Activated naive CD8-positive, alpha-beta T cell treated with anti-CD3 and anti-CD28 coated beads, Interleukin-2, amount 10 ng/mL, durations not matched to agents 7 days and 5 days (primary cell): ENCODE results near the gene AFMID. TPM values are rescaled to one million over a fixed set of nuclear protein-coding genes. Genes with fewer than 3 reads are reported as not detected.

Experiments used
- ATAC-seq: fragments of 150-1000 bp; cut with Tn5 transposase; one replicate; pipeline ENCODE4 v1.10.0; 2021; ENCODE audit warnings: low read depth, moderate library complexity
- POLR2A ChIA-PET: fragments of 350-600 bp; sonication (Branson Sonifier 250); formaldehyde crosslinking; loops from one replicate; lab custom pipeline; 2021; ENCODE audit warnings: antibody characterized with exemption; lab: Charles Lee
- DNase-seq: peaks from one replicate; pipeline ENCODE4 v3.0.0; 2021
- H3K27ac Mint-ChIP-seq: one replicate; pipeline ENCODE4 v1.8.0; 2022; ENCODE audit warnings: mild to moderate bottlenecking, mixed read lengths
- H3K27me3 Mint-ChIP-seq: one replicate; pipeline ENCODE4 v1.8.0; 2022; ENCODE audit warnings: mild to moderate bottlenecking, moderate library complexity, mixed read lengths
- H3K36me3 Mint-ChIP-seq: one replicate; pipeline ENCODE4 v1.8.0; 2021; ENCODE audit warnings: mild to moderate bottlenecking, mixed read lengths
- H3K4me1 Mint-ChIP-seq: one replicate; pipeline ENCODE4 v1.8.0; 2021; ENCODE audit warnings: mixed read lengths
- H3K4me3 Mint-ChIP-seq: one replicate; pipeline ENCODE4 v1.8.0; 2022; ENCODE audit warnings: mild to moderate bottlenecking, moderate library complexity, mixed read lengths
- H3K9me3 Mint-ChIP-seq: one replicate; pipeline ENCODE4 v1.8.0; 2021; ENCODE audit warnings: mixed read lengths
- total RNA-seq, 2 experiments: library from RNA; stranded (reverse); gene quantifications; one replicate each; pipeline ENCODE4 v1.2.3, GENCODE V29; 2021

The AFMID gene
- total RNA-seq, 2 experiments from 2014 or later, result 11.3 to 13.4 TPM

- Mint-ChIP-seq H3K36me3 (peaks cover 7% of the 10 kb centered on the region), H3K27me3 (no peaks in the 10 kb centered on the region), H3K9me3 (no peaks in the 10 kb centered on the region), H3K27ac (no peak overlapping the region), H3K4me3 (no peak overlapping the region), H3K4me1 (peaks cover 20% of the 10 kb centered on the region)
- POLR2A ChIA-PET, result interaction anchor here (1.0 to 14.8 kb wide), 4 partner anchors 10 to 24 kb away, joined by 3 to 380 read pairs (median 8); partner anchors contain the start of genes TMC6 and TMC8
- ATAC-seq (no peak), DNase-seq (no peak)
These were observed 42.2 kb upstream of the AFMID start for GRCh38 chr17:78144736-78145641.

DNA sequence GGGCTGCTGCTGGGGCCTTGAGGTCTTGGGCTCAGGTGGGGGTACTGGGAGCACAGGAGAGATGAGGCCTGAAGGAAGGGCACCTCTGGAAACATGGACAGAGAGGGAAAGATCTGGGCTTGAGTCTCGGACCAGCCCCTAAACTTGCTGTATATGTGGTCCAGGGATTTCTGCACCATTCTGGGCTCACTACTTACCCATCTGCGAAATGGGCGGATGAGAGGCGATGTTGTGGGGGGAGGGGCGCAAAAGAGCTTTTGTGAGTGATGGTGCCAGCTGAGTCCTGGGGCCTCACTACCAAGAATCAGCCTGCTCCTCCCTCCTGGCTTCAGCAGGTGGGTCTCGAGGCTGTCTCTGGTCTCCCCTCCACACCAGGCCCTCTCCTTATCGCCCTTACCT lies 40.7 kb upstream of the AFMID start:
- DNase-seq (no peak), ATAC-seq (no peak)
- no peak overlapping the region for H3K27ac Mint-ChIP-seq
- H3K4me1 Mint-ChIP-seq, result peaks cover 13% of the 10 kb centered on the region
- POLR2A ChIA-PET, result interaction anchor here (0.9 kb wide), 1 partner anchor 19 kb away, joined by 3 read pairs; no protein-coding TSS in a partner anchor
- H3K36me3 Mint-ChIP-seq, result peaks cover 4% of the 10 kb centered on the region
- no peaks in the 10 kb centered on the region for H3K9me3 Mint-ChIP-seq
- no peak overlapping the region for H3K4me3 Mint-ChIP-seq
- no peaks in the 10 kb centered on the region for H3K27me3 Mint-ChIP-seq

- POLR2A ChIA-PET, result interaction anchor here (0.9 kb wide), 1 partner anchor 19 kb away, joined by 3 read pairs; no protein-coding TSS in a partner anchor
- peaks cover 4% of the 10 kb centered on the region for H3K36me3 Mint-ChIP-seq
- no peaks in the 10 kb centered on the region for H3K9me3 Mint-ChIP-seq
- H3K4me1 Mint-ChIP-seq, result peaks cover 13% of the 10 kb centered on the region
- DNase-seq (no peak), ATAC-seq (no peak)
- no peak overlapping the region for H3K4me3 Mint-ChIP-seq
- H3K27me3 Mint-ChIP-seq, result no peaks in the 10 kb centered on the region
- no peak overlapping the region for H3K27ac Mint-ChIP-seq
These were observed 40.3 kb upstream of the AFMID start for GRCh38 chr17:78146881-78147280.

- Mint-ChIP-seq H3K27ac (peak overlapping the region; percentile 54), H3K9me3 (no peaks in the 10 kb centered on the region), H3K36me3 (peaks cover 4% of the 10 kb centered on the region), H3K4me3 (no peak overlapping the region), H3K4me1 (peaks cover 13% of the 10 kb centered on the region), H3K27me3 (no peaks in the 10 kb centered on the region)
- no peak for ATAC-seq
- POLR2A ChIA-PET, result interaction anchor here (0.9 kb wide), 1 partner anchor 20 kb away, joined by 3 read pairs; no protein-coding TSS in a partner anchor
- DNase-seq, result no peak
These were observed 39.7 kb upstream of the AFMID start for GRCh38 chr17:78147315-78147998.

DNA sequence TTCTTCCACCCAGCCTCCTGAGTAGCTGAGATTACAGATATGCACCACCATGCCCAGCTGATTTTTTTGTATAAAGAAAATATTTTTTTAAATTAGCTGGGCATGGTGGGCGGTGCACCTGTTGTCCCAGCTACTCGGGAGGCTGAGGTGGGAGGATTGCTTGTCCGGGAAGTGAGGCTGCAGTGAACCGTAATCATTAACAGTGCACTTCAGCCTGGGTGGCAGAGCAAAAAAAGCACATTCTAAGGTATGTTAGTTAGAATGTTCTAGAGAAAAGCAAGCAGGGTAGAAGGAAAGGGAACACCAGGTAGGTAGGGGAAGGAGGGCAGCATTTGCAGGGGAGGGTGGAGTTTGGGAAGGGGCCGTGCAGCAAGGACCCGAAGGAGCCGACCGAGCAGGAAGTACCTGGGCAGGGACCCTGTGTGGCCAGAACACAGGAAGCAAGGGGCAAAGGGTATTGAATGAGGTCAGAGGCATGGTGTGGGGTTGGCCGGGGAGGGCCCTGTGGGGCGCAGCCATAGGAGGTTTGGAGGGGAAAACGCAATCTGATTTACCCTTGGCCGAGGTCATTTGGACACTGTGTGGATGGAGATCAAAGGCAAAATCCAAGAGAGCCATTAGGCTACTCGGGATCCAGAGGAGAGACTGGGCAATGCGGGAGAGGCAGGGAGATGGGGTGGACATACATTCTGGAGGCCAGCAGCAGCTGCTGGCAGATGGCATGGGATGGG lies 38.7 kb upstream of the AFMID start:
- POLR2A ChIA-PET, result no interaction called here
- Mint-ChIP-seq H3K4me3 (no peak overlapping the region), H3K4me1 (peaks cover 10% of the 10 kb centered on the region)

GRCh38 chr17:78151514-78152008 lies 35.6 kb upstream of the AFMID start:
- Mint-ChIP-seq H3K9me3 (no peaks in the 10 kb centered on the region), H3K27ac (no peak overlapping the region), H3K36me3 (no peaks in the 10 kb centered on the region), H3K4me1 (peaks cover 14% of the 10 kb centered on the region), H3K4me3 (no peak overlapping the region), H3K27me3 (no peaks in the 10 kb centered on the region)
- POLR2A ChIA-PET, result interaction anchor here (1.1 to 1.2 kb wide), 2 partner anchors 10 to 11 kb away, joined by 3 to 4 read pairs; no protein-coding TSS in a partner anchor
- DNase-seq (no peak), ATAC-seq (no peak)

More for the DNA sequence above, 38.7 kb upstream of the AFMID start:
- no peak overlapping the region for H3K27ac Mint-ChIP-seq
- ATAC-seq (no peak), DNase-seq (no peak)
- no peaks in the 10 kb centered on the region for H3K9me3 Mint-ChIP-seq
- H3K27me3 Mint-ChIP-seq, result no peaks in the 10 kb centered on the region
- H3K36me3 Mint-ChIP-seq, result no peaks in the 10 kb centered on the region

GRCh38 chr17:78154903-78155811 lies 32.0 kb upstream of the AFMID start:
- peaks cover 4% of the 10 kb centered on the region for H3K4me1 Mint-ChIP-seq
- POLR2A ChIA-PET, result no interaction called here
- H3K27ac Mint-ChIP-seq, result no peak overlapping the region
- no peak for DNase-seq
- H3K27me3 Mint-ChIP-seq, result no peaks in the 10 kb centered on the region
- no peaks in the 10 kb centered on the region for H3K36me3 Mint-ChIP-seq
- no peak overlapping the region for H3K4me3 Mint-ChIP-seq
- no peaks in the 10 kb centered on the region for H3K9me3 Mint-ChIP-seq
- ATAC-seq, result peak; percentile 62

GRCh38 chr17:78159575-78160158 lies 27.5 kb upstream of the AFMID start:
- no peak overlapping the region for H3K27ac Mint-ChIP-seq
- ATAC-seq, result no peak
- POLR2A ChIA-PET, result no interaction called here
- H3K27me3 Mint-ChIP-seq, result peaks cover 1% of the 10 kb centered on the region
- no peaks in the 10 kb centered on the region for H3K36me3 Mint-ChIP-seq
- H3K4me1 Mint-ChIP-seq, result peaks cover 4% of the 10 kb centered on the region
- no peaks in the 10 kb centered on the region for H3K9me3 Mint-ChIP-seq
- DNase-seq, result no peak
- no peak overlapping the region for H3K4me3 Mint-ChIP-seq

- Mint-ChIP-seq H3K27me3 (peaks cover 1% of the 10 kb centered on the region), H3K36me3 (no peaks in the 10 kb centered on the region), H3K9me3 (no peaks in the 10 kb centered on the region), H3K4me3 (no peak overlapping the region), H3K27ac (no peak overlapping the region), H3K4me1 (no peaks in the 10 kb centered on the region)
- POLR2A ChIA-PET, result no interaction called here
- DNase-seq (no peak), ATAC-seq (no peak)
These were observed 23.0 kb upstream of the AFMID start for GRCh38 chr17:78163881-78164747.

DNA sequence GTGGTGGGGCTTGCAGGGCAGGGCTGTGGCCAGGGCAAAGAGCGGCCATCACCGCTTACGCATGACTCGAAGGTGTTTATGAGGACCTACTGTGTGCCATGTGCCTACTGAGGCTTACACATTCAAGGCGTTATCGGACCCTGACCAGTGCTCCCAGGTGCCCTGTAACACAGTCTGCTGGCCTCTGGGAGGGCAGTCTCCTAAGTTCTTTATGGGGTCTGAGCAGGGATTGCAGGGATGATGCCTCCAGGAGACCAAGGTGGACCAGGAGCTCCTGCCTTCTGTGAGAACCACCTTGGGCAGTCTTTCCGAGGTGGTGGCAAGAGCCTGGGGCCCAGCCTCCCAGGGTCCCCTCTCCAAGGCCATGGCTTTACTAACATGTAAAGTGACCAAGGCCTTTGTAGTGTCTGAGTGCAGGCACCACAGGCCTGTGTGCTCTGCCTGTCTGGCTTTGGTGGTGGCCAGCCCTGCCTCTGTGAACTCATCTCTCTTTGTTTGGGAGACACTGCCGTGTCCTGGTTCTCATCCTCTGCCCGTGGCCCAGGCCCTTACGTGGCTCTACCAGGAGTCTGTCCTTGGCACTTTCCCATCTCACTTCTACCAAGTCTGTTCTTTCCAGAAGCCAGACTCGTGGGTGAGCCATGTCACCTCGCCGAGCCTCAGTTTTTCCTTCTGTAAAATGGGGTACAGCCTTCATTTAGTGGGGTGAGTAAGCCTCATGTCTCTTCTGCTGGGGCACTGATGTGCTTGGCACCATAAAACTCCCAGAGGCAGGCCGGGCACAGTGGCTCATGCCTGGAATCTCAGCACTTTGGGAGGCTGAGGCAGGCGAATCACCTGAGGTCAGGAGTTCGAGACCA lies 22.2 kb upstream of the AFMID start:
- H3K36me3 Mint-ChIP-seq, result no peaks in the 10 kb centered on the region
- H3K27ac Mint-ChIP-seq, result no peak overlapping the region
- POLR2A ChIA-PET, result no interaction called here
- no peaks in the 10 kb centered on the region for H3K4me1 Mint-ChIP-seq
- H3K27me3 Mint-ChIP-seq, result peaks cover 1% of the 10 kb centered on the region
- H3K4me3 Mint-ChIP-seq, result no peak overlapping the region
- ATAC-seq (no peak), DNase-seq (no peak)
- no peaks in the 10 kb centered on the region for H3K9me3 Mint-ChIP-seq
